Left lobe of liver (tissue), 2 donors: Measurements from ENCODE around the gene RAPGEF1. TPM values are rescaled to one million over a fixed set of nuclear protein-coding genes. Genes with fewer than 3 reads are reported as not detected.
A peak's percentile ranks its signal among the peaks of the same experiment; 100 is the strongest.
"Not testable (repeated sequence)": the region's sequence is repeated elsewhere in the genome, so short reads cannot be mapped to it uniquely, and the experiment has no call there.

Experiments
- ATAC-seq: fragments of 200-7000 bp; cut with Tn5 transposase; one replicate; pipeline ENCODE4 v1.9.1; 2020; ENCODE audit warnings: mild to moderate bottlenecking, moderate library complexity
- DNase-seq: peaks from one replicate; pipeline ENCODE4 v3.0.0-alpha.2; 2020; ENCODE audit warnings: low spot score
- total RNA-seq: library from RNA; stranded (reverse); gene quantifications from one replicate; pipeline ENCODE4 v1.2.1, GENCODE V29; 2021
- donor health status: DM: no; HTN: no; CAD: no; lungs with moderate emphysema.
- donor health status: DM: no; HTN: yes; CAD: no.

The RAPGEF1 gene
- total RNA-seq, 1 donor from 2014 or later: 36.9 TPM

- DNase-seq (no peak), ATAC-seq (no peak)
Observed at GRCh38 chr9:131693651-131694597, 46.0 kb downstream of the RAPGEF1 start.

- DNase-seq: no peak
- ATAC-seq: peak; percentile 63
Observed at GRCh38 chr9:131692612-131693562, 47.0 kb downstream of the RAPGEF1 start.

GRCh38 chr9:131691969-131692611, 47.8 kb downstream of the RAPGEF1 start:
- DNase-seq (no peak), ATAC-seq (peak; percentile 77)

GRCh38 chr9:131690941-131691573, 48.8 kb downstream of the RAPGEF1 start:
- no peak for ATAC-seq
- DNase-seq: no peak

GRCh38 chr9:131690462-131690861, 49.4 kb downstream of the RAPGEF1 start:
- ATAC-seq: no peak

GRCh38 chr9:131688377-131688776, 51.5 kb downstream of the RAPGEF1 start:
- DNase-seq (no peak), ATAC-seq (no peak)

More at GRCh38 chr9:131690462-131690861, 49.4 kb downstream of the RAPGEF1 start:
- DNase-seq: no peak

- ATAC-seq (peak; percentile 29), DNase-seq (peak; percentile 21)
Observed at GRCh38 chr9:131685753-131686706, 53.8 kb downstream of the RAPGEF1 start.

- ATAC-seq: not testable (repeated sequence)
Observed at GRCh38 chr9:131683094-131683493, 56.8 kb downstream of the RAPGEF1 start.

GRCh38 chr9:131682261-131682660, 57.6 kb downstream of the RAPGEF1 start:
- peak; percentile 39 for DNase-seq
- ATAC-seq: no peak

More at GRCh38 chr9:131683094-131683493, 56.8 kb downstream of the RAPGEF1 start:
- DNase-seq: not testable (repeated sequence)

- ATAC-seq: not testable (repeated sequence)
- peak; percentile 31 for DNase-seq
Observed at GRCh38 chr9:131681826-131682225, 58.0 kb downstream of the RAPGEF1 start.

GRCh38 chr9:131681108-131681507, 58.8 kb downstream of the RAPGEF1 start:
- DNase-seq, ATAC-seq: not testable (repeated sequence)

GRCh38 chr9:131679261-131680020, 60.4 kb downstream of the RAPGEF1 start:
- no peak for ATAC-seq
- peak; percentile 35 for DNase-seq

- ATAC-seq (peak; percentile 34), DNase-seq (peak; percentile 49)
Observed at GRCh38 chr9:131678499-131679111, 61.3 kb downstream of the RAPGEF1 start.

GRCh38 chr9:131677444-131678180, 62.3 kb downstream of the RAPGEF1 start:
- no peak for DNase-seq
- ATAC-seq: peak; percentile 40

- DNase-seq: no peak
- ATAC-seq: no peak
Observed at GRCh38 chr9:131677049-131677443, 62.8 kb downstream of the RAPGEF1 start.

GRCh38 chr9:131676431-131676972, 63.4 kb downstream of the RAPGEF1 start:
- DNase-seq (no peak), ATAC-seq (peak; percentile 30)
